Fibroblast of the conjunctiva (primary cell): ENCODE data around the gene RHBDF2.

ENCODE experiments used
- DNase-seq: peaks from one replicate; pipeline ENCODE4 v3.0.0-alpha.2; 2010; ENCODE audit warnings: low read depth

Gene RHBDF2

GRCh38 chr17:76478730-76479514, 22.3 kb downstream of the RHBDF2 start:
- DNase-seq: no peak

DNA sequence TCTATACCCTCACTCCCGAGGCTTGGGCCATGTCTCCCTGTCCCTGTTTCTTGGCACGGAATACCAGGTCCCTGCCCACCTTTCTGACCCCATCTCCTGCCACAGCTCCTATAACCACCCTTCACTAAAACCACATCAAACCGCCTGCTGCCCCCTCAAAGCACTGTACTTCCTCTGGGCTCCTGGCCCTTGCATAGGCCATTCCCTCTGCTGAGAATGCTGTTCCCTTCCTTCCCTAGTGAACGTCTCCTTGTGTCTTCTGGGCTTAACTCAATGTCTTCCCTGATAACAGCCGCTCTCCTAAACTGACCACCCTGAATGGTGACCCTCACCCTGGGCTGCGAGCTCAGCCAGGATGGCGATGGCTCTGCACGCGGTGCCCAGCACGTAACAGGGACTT, 23.1 kb downstream of the RHBDF2 start:
- no peak for DNase-seq

GRCh38 chr17:76477576-76477975, 23.6 kb downstream of the RHBDF2 start:
- DNase-seq: no peak

GRCh38 chr17:76476736-76477135, 24.5 kb downstream of the RHBDF2 start:
- DNase-seq: no peak

- no peak for DNase-seq
Measured at GRCh38 chr17:76475302-76475701, 25.9 kb downstream of the RHBDF2 start.

DNA sequence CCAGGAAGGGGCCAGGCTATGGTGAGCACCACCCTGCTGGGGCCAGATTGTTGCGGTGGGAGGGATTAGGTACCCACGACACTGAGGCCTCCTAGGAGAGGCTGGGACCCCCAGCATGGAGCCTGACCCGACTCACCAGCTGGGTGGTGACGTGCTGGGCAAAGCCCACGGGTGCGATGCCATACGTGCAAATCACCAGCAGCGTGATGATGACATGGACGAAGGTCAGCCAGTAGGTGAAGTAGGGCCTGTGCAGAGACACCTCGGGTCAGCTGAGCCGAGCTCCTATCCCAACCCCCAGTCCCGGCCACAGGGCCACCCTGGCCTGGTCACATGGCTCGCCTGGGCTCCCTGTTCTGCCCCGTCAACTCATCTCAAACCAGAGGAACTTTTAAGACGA, 26.3 kb downstream of the RHBDF2 start:
- no peak for DNase-seq

GRCh38 chr17:76474238-76474637, 27.0 kb downstream of the RHBDF2 start:
- no peak for DNase-seq

DNA sequence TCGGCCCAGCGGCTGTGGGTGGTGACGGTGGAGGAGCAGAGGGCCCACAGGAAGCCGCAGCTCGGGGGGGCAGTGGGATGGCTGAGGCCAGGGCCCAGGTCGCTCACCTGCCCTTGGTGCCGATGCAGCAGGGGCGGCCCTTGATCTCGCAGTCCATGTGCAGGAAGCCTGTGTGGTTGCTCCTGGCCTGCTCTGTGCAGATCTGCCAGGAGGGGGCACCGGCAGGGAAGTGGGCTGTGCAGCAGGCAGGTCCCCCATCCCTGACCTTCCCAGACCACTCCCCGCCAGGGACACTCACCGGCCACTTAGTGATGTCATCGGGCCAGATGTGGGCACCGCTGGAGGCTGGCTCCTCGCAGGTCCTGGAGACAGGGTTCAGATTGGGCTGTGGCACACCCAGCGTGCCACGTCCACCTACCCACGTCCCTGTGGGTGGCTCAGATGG, 27.7 kb downstream of the RHBDF2 start:
- DNase-seq: no peak

DNA sequence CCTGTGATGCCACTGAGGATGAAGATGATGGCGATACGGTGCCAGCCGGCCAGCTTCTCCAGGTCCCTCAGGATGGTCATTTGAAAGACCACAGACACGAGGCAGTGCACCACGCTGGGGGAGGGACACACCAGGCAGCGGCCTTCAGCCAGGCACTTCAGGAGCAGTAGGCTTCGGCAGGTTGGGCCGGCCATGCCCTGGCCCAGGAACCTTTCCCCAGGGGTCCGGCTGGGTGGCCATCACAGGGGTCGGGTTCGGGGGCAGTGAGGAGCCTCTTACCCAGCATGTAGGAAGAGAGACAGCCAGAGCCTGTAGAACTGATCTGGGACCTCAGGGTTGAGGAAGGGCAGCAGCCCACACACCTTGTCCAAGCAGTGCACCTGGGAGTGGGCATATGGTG, 28.5 kb downstream of the RHBDF2 start:
- no peak for DNase-seq

DNA sequence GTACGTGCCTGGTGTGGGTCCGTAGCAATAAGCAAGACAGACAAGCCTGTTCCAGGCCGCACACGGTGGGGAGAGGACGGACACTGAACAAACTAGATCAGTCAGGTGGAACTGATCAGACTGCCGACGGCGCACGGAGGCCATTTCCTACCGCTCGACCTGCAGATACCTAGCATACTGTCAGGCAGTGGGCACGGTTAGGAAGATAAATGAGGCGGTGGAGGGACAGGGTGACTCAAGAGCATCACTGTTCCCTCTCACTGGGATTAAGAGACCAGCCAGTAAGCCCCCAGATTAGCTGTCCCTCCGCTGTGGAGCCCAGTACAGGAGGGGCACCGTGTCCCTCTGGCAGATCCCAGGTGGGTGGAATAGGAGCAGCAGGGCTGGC, 29.0 kb downstream of the RHBDF2 start:
- no peak for DNase-seq

GRCh38 chr17:76471498-76472257, 29.5 kb downstream of the RHBDF2 start:
- no peak for DNase-seq

GRCh38 chr17:76469991-76470739, 31.1 kb downstream of the RHBDF2 start:
- DNase-seq: no peak

DNA sequence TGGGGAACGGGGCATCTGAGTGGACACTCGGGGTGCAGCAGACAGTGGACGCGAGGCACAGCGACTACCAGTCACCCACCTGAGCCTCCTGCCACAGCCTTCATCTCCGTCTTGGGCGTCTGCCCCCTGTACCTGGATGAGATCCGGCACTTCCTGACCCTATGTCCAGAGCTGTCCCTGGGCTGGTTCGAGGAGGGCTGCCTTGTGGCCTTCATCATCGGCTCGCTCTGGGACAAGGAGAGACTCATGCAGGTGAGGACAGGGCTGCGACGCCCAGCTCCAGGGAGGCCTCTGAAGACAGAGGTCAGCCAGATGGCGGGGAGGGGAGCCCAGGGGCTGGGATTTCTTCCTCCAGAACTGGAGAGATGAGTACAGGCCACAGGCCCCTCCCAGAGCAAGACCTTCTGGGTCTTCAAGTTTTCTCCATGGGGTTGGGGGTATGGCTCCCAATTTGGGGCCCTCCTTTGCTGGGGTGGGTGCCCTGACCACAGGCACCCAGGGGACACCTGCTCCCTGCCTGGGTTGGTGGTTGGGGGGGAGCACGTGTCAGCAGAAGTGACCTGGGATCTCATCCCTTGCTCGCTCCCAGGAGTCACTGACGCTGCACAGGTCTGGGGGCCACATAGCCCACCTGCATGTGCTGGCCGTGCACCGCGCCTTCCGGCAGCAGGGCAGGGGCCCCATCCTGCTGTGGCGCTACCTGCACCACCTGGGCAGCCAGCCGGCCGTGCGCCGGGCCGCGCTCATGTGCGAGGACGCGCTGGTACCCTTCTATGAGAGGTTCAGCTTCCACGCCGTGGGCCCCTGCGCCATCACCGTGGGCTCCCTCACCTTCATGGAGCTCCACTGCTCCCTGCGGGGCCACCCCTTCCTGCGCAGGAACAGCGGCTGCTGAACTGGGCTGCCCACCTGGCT, 31.9 kb downstream of the RHBDF2 start:
- DNase-seq: no peak

GRCh38 chr17:76468634-76469010, 32.6 kb downstream of the RHBDF2 start:
- no peak for DNase-seq

DNA sequence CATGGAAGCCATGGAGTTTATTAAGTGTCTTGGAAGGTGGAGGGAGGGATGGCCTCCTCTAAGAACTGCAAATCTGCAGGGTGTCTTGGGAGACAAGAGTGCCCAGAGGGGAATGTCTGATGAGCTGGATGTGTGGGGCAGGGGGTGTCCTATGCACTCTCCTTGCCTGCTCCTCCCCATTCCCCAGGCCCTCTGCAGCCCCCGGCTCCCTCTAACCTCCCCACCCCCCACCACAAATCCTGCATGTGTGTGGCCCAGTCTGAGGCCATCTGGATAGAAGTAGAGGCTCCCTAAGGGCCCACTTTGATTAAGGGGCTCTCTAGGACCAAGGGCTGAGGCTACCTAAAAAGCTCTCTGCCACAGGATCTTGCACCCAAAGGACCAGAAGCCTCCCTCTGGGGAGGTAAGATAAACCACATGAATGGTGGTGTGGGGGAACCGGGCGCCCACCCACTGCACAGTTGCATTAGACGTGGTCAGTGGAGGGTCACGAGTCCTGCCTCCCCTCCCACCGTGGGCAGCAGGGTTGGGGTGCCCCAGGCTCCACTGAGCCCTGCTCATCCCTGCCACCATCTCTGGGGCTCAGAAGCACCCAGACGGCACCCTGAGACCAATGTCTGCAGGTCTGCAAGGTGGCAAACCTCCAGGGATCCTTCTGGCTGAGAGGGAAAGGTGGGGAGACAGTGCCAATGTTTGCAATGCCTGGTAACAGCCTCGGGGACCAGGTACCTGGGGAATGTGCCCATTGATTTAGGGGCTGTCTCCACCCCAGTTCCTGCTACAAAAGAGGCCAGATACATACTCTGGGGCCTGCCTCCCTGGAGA, 33.2 kb downstream of the RHBDF2 start:
- DNase-seq: no peak

GRCh38 chr17:76467366-76467765, 33.9 kb downstream of the RHBDF2 start, which contains the start of gene AANAT:
Gene AANAT (plus strand): TSS chr17:76467603. CDS start chr17:76468747, 1,144 bp downstream.
- DNase-seq: no peak

- DNase-seq: no peak
Measured at GRCh38 chr17:76466775-76467130, 34.5 kb downstream of the RHBDF2 start.

GRCh38 chr17:76462556-76463290, 38.5 kb downstream of the RHBDF2 start:
- no peak for DNase-seq

DNA sequence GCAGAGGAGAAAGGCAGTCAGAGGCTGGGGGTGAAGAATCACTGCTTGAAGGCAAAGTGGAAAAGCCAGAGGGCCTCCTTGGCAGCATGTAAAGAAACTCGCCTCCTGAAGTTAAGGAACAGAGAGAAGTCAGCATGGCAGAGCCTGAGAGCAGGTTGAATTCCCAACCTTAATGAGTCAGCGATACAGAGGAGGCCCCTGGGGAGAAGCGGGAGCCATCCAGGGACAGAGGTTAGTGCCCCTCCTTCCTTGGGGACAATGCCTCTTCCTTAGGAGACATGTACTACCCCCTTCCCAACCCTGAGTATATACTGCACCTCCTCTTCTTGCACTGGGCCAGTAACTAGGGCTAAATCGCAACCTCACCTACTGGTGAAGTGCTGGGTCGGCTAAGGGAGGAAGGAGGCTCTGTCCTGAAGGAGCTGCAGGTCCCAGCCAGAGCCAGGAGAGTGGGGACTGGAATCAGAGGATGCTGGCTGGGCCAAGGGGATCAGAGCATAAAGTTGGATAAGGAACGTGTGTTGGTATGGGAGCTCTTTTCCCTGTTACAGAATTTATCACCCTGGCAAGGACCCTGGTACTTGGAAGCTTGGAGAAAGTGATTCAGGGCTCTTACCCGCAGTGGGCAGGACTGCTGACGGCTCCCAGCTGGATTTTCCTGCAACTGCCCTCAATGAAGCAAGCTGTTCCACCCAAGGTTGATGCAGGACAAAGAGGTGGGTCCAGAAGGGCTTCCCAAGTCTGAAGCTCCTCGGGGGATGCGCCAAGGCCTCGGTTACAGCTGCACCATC, 39.3 kb downstream of the RHBDF2 start:
- no peak for DNase-seq
